Inflammatory macrophage (primary cell): ENCODE results near the gene BATF.

ENCODE experiments used
- DNase-seq, 2 donors: peaks; one replicate each; pipeline ENCODE4 v3.0.0-alpha.2; 2020 to 2022

BATF gene

DNA sequence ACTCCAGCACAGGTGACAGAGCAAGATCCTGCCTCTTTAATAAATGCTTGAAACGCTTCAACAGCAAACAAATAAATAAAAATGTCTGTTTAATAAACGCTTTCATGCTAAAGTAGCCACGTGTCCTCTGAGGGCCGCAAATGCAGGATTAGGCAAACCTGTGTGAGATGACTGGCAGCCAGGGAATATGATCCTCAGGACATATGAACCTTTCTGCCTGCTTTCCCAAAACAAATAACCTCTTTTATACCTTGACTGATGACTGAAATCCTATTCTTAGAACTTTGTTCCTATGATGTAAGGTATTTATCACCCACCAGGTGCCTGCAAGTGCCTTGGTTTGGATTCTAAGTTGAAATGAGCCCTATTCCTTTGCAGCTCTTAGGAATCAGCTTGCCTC is 41.7 kb downstream of the BATF start:
- DNase-seq = no peak

DNA sequence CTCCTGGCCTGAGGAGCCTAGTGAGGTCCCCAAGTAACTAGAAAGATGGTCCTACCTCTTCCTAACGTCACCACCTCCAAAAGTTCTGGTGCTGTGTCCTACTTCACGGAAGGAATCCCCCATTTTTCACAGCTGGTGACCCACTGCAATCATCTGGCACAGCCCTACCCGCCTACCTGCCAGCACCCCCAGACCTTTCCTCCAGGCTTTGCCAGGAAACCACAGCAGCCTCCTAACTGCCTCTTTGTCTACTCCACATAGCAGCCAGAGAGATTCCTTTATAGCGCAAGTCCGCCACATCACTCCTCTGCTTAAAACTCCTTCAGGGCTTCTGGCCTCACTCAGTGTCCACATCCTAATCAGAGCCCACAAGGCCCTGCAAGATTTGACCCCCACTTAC is 42.8 kb downstream of the BATF start:
- DNase-seq = no peak

- DNase-seq = peak in 1 of 2 donors; percentile 61
Observed at GRCh38 chr14:75566321-75566720, 44.1 kb downstream of the BATF start.

DNA sequence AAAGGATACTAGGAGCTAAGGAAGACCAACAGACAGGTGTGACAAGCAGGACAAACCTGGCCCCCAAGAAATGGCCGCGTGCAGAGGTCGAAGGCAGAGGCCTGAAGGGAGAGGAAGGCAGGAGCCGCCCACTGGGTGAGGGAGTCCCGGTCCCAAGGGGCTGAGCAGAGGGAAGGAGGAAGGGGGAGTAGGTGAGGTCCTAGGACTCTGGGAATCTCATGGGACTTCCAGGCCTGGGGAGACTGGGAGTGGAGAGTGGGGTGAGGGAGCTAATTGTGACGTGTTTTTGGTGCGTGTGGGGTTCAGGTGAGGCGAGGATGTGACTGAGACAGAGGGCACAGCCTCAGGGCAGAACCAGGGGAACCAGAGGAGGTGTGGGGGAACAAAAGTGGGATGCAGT is 44.5 kb downstream of the BATF start:
- DNase-seq = no peak

GRCh38 chr14:75568140-75568539 is 45.9 kb downstream of the BATF start:
- DNase-seq = no peak

DNA sequence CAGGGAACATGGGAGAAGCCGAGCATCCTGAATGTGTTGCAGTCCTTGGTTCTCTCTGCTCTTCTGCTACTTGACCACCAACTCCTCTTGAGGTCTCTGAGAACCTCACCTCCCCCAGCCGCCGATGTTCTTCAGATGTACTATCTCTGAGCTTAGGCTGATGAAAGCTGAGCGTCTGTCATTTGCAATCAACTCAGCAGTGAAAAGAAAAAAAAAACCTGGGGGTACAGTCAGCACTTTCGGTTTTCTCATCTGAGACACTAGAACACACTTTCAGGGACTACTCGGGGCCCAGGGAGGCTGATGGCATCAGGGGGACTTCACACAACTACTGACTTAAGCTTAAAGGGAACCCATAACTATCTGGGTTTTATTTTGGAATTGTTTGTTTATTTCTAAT is 46.5 kb downstream of the BATF start:
- DNase-seq = no peak

DNA sequence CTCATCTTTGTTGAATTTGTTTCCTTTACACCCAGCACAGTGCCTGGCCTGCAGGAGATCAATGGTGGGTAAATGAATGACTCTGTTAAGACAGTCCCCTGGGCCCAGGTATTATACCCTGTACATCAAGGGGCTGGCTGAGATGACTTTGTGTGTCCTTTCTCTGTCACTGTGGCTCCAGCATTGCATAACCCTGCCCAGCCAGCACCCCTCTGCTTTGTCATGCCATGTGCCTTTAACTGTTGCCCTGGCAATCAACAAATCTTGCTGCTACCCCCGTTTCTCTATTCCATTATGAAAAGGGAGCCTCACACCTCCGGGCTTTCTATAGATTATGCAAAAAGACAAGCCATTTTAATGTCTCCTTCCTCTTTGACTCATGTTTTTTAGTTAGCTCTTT is 48.5 kb downstream of the BATF start:
- peak; percentile 73 to 77 for DNase-seq

DNA sequence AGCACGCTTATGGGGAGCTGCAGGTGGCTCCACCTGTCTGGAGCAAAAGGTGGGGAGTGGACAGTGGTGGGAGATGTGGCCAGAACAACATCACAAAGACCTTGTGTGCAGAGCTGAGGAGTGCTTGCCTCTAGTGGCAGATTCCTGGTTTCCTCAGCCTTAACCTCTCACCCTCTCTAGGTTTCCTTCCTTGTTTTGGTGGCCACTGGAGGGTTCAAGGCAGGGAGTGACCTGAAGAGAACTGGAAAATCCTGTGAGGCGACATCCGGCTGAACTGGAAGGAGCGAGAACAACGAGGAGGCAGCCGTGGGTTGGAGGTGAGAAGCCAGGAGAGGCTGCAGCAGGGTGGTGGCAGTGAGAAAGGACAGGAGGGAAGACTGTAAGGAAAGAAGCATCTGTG is 49.8 kb downstream of the BATF start:
- DNase-seq = no peak

- DNase-seq = no peak
Observed at GRCh38 chr14:75577090-75577489, 54.8 kb downstream of the BATF start.

DNA sequence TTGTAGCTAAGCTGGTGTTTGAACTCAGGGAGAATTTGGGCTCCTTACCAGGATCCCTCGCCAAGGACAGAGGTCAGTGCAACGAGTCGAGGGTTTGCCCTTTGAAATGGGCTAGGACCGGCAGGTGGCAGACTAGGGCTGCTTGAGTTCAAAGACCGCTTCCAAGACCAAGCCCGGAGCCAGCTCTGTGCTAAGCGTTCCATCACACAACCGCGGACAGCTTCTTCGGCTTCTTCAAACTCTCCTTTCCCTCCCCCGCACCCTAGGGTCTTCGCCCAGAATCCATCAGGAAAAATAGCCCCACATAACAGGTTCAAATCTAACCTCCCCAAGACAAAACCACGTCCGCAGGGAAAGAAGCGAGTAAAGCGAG is 55.4 kb downstream of the BATF start:
- peak; percentile 86 to 93 for DNase-seq

DNA sequence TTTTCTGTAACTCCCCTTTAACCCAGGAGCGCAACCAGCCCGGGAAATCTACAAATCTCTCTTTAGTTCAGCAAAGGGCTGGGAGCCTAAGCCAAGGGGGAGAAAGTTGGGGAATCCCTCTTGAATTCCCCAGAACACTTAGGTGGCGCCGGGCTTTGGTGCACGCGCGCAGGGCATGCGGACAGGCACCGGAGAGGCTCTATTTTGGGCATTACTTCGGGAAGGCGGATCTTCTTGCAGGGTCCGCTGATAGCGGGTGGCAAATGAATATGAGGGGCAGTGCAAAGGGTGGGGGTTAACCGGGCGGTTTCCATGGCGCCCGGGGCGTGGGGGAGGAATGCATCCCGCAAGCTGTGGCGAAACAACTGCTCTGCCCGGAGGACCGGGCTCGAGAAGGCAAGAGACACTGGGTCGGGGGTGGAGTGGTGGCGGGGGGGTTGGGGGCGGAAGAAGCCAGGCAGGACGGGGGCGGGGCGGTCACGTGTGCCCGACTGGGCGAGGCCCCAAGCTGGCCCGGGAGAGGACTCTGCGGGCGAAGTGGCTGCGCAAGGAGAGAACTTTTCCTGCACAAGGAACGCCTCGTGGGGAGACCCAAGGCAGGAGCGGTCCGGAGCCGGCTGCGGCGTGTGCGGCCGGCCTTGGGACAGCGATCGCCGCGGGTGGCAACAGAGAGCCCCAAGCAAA is 56.0 kb downstream of the BATF start, which contains the start of gene FLVCR2:
Gene FLVCR2, plus strand, starts transcription at position 519 of the 684 bp plus-strand sequence. CDS start 353 bp downstream, outside the sequence.
- peak; percentile 85 to 90 for DNase-seq

- peak in 1 of 2 donors; percentile 74 for DNase-seq
Observed at GRCh38 chr14:75578786-75579337, 56.6 kb downstream of the BATF start.

DNA sequence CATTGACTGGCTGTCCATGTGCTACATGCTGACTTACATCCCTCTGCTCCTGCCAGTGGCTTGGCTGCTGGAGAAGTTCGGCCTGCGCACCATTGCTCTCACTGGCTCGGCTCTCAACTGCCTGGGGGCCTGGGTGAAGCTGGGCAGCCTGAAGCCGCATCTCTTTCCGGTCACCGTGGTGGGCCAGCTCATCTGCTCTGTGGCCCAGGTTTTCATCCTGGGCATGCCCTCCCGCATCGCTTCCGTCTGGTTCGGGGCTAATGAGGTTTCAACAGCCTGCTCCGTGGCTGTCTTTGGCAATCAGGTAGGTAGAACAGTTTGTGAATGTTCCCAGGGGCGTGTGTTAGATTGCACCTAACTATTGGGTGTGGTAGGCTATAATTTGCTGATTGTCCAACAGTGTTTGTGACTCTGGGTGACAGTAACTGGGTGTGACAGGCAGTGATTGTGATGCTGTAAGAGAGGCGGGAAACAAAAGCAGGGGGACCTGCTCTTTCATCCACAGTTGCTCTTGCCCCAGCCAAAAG is 57.1 kb downstream of the BATF start:
- peak in 1 of 2 donors; percentile 42 for DNase-seq

- DNase-seq = no peak
Observed at GRCh38 chr14:75579882-75580281, 57.6 kb downstream of the BATF start.

DNA sequence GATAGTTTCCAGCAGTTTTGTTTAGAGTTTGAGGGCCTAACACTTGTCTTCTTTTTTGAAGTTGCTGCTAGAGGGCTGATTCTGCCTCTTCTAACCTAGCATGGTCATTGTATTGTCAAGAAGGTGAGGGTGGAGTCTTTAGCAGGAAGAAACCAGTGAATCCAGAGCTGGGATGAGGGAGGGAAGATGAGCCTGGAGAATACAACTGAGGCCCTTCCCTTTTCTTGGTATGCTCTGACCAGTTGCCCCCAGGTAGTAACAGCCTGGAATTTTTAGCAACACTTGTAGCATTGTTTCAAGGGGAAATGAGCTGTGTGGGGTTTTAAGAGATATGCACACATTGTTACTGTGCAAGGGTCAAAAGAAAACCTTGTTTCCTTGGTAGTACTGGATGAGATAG is 65.1 kb downstream of the BATF start:
- DNase-seq = no peak

GRCh38 chr14:75589931-75590330 is 67.7 kb downstream of the BATF start:
- DNase-seq = peak; percentile 86 to 88

GRCh38 chr14:75591331-75591946 is 69.2 kb downstream of the BATF start:
- no peak for DNase-seq

DNA sequence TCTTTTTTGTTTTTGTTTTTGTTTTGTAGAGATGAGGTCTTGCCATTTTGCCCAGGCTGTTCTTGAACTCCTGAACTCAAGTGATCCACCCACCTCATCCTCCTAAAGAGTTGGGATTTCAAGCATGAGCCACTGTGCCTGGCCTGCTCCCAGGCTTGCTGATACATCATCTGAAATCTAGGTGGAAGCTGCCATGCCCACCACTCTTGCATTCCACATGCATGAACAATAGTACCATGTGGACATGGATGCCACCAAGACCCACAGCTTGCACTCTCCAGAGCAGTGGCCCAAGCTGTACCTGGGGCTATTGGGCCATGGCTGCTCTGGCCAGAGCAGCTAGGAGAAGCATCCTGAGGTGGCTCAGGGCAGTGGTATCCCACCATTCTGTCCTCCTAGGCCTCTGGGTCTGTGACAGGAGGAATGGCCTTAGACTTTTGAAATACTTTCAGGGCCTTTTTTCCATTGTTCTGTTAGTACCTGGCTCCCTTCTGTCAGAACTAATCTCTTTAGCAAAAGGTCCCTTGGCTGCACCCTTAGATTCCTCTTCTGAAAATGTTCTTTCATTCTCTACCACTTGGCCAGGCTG is 69.8 kb downstream of the BATF start:
- DNase-seq = no peak

GRCh38 chr14:75595226-75595625 is 73.0 kb downstream of the BATF start:
- DNase-seq = peak; percentile 52 to 76
